ENCODE measurements around the gene C5orf63.

- TF ChIP-seq, protein P1, sequence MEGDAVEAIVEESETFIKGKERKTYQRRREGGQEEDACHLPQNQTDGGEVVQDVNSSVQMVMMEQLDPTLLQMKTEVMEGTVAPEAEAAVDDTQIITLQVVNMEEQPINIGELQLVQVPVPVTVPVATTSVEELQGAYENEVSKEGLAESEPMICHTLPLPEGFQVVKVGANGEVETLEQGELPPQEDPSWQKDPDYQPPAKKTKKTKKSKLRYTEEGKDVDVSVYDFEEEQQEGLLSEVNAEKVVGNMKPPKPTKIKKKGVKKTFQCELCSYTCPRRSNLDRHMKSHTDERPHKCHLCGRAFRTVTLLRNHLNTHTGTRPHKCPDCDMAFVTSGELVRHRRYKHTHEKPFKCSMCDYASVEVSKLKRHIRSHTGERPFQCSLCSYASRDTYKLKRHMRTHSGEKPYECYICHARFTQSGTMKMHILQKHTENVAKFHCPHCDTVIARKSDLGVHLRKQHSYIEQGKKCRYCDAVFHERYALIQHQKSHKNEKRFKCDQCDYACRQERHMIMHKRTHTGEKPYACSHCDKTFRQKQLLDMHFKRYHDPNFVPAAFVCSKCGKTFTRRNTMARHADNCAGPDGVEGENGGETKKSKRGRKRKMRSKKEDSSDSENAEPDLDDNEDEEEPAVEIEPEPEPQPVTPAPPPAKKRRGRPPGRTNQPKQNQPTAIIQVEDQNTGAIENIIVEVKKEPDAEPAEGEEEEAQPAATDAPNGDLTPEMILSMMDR (IDR thresholded peaks at IDR 0.05): no peak
- TF ChIP-seq ZFX (IDR thresholded peaks at IDR 0.05; ENCODE audit: borderline replicate concordance): no peak
Measured at GRCh38 chr5:127101533-127101932, 28.2 kb upstream of the C5orf63 start.

Measured in 22Rv1 (cell line).